Heart right ventricle (tissue), 16 donors: ENCODE data around the gene CYB561D1. TPM values are rescaled to one million over a fixed set of nuclear protein-coding genes. Genes with fewer than 3 reads are reported as not detected.

Experiments used
- ATAC-seq, 8 donors: fragments of 200-7000 bp; cut with Tn5 transposase; one replicate each; pipeline ENCODE4 v1.9.1; 2020; ENCODE audit warnings: mild to moderate bottlenecking in 8 of 8, moderate library complexity in 8 of 8, moderate number of reproducible peaks in 1 of 8
- DNase-seq, 2 donors: peaks; one replicate each; pipeline ENCODE4 v3.0.0-alpha.2; 2020
- H3K27ac ChIP-seq, 10 donors: fragments of 200-600 bp; sonication (generic) in 2 of 10; one replicate each; pipeline versions ENCODE4 v1.5.0 to v1.8.0; 2020 to 2022; ENCODE audit warnings: mild to moderate bottlenecking in 3 of 10
- H3K27me3 ChIP-seq, 7 donors: fragments of 200-600 bp; one replicate each; pipeline ENCODE4 v1.8.0; 2021 to 2022; ENCODE audit warnings: mild to moderate bottlenecking in 2 of 7
- H3K36me3 ChIP-seq, 9 donors: fragments of 200-600 bp; sonication (generic) in 1 of 9; one replicate each; pipeline versions ENCODE4 v1.5.0 to v1.8.0; 2020 to 2022; ENCODE audit warnings: mild to moderate bottlenecking in 2 of 9
- H3K4me1 ChIP-seq, 9 donors: fragments of 200-600 bp; sonication (generic) in 1 of 9; one replicate each; pipeline versions ENCODE4 v1.5.0 to v1.8.0; 2020 to 2022; ENCODE audit warnings: mild to moderate bottlenecking in 4 of 9
- H3K4me3 ChIP-seq, 10 donors: fragments of 200-600 bp; sonication (generic) in 2 of 10; one replicate each; pipeline versions ENCODE4 v1.5.0 to v1.8.0; 2020 to 2022; ENCODE audit warnings: mild to moderate bottlenecking in 7 of 10, moderate library complexity in 2 of 10
- H3K9me3 ChIP-seq, 11 donors: fragments of 200-600 bp in 10 of 11; sonication (generic) in 2 of 11; one replicate each; pipeline versions ENCODE4 v1.5.0 to v1.8.0; 2013 to 2022; ENCODE audit warnings: mild to moderate bottlenecking in 2 of 11, control low read depth in 1 of 11, moderate library complexity in 1 of 11
- CTCF ChIP-seq, 9 donors: fragments of 200-600 bp; sonication (generic) in 2 of 9; IDR thresholded peaks; one replicate each; pipeline versions ENCODE4 v1.5.0 to v1.8.0; 2021 to 2022; ENCODE audit warnings: antibody characterized with exemption in 9 of 9, mild to moderate bottlenecking in 5 of 9, moderate library complexity in 1 of 9
- WGBS, 2 donors: extraction: QIAGEN DNeasy Blood & Tissue Kit; methylation state at CpG; one replicate each; pipeline ENCODE4 v1.1.7; 2013; ENCODE audit warnings: inconsistent platforms in 1 of 2; 5-methylcytosine and 5-hydroxymethylcytosine counted together
- intact Hi-C, 10 donors: fragments of 100-400 bp; cut with DNase I; formaldehyde crosslinking; loops; one replicate each; pipeline versions ENCODE4 v1.11.1 to v1.14.2; 2022
- polyA plus RNA-seq, 2 donors: library from polyadenylated mRNA; stranded (reverse); fragments of 200-250 nt; gene quantifications; one replicate each; pipeline ENCODE4 v1.2.3, GENCODE V29; 2013
- total RNA-seq, 10 donors: library from RNA; stranded (reverse); fragmentation: NEBNext Ultra II Directional in 3 of 10; extraction: Animal tissue kit (Norgen Biotek cat#: 25700) in 3 of 10; gene quantifications; one replicate each; pipeline versions ENCODE4 v1.2.1 to v1.2.4, GENCODE V29; 2021 to 2023
- donor health status: Arrhythmogenic right ventricular cardiomyopathy.
- donor health status: ischemic (EF 13 %, LVEDD 7.1; RV severe dilation, severe dysfunction).
- donor health status: healthy with polysubstance abuse.
- donor health status: DM: no; HTN: yes; CAD: no.
- donor health status: DM: no; HTN: no; CAD: no.
- donor health status: ischemic (EF 25% LVEDD 6.9; RV normal size, moderate dysfunction).
- donor health status: ischemic (EF 25% LVEDD 5.7; RV mildly dilated, moderate dysfunction).
- donor health status: healthy.
- donor health status: DM: yes; HTN: yes; CAD: no.
- donor health status: Ischemic cardiomyopathy.
- donor health status: ischemic (EF 35%, LVEDD 5.7; RV mildly dilated, moderate dysfunction).
- donor health status: nonischemic (EF 11% LVEDD 7.7; RV severe dilation, severe dysfunction).
- donor health status: DM: yes; HTN: yes; CAD: no.
- donor health status: PGD.
- donor health status: ischemic (EF 29% LVEDD 5.4; RV normal size, mild dysfunction).
- donor health status: nonischemic (EF 23%, LVEDD 6.1; RV moderate dilation, normal function).

CYB561D1 gene
- total and polyA plus RNA-seq, 12 donors = 3.0 to 7.6 (median 4.5) TPM

- Histone ChIP-seq H3K36me3 (no peaks in the 10 kb centered on the region), H3K9me3 (no peaks in the 10 kb centered on the region), H3K27me3 (peaks cover 0 to 99% (median 30%) of the 10 kb centered on the region in 7 donors), H3K4me3 (peak overlapping the region; percentile 57 to 72 (median 68)), H3K27ac (peak overlapping the region; percentile 32 to 96 (median 90)), H3K4me1 (peaks cover 0 to 16% (median 10%) of the 10 kb centered on the region in 9 donors)
- no peak for TF ChIP-seq CTCF (IDR thresholded peaks at IDR 0.05)
- intact Hi-C loops = loop anchor here in 3 of 10 donors (2.0 to 5.0 kb wide), 2 partner anchors 40 to 41 kb away; partner anchors contain the start of gene PSMA5 (in 3 of the 3)
- ATAC-seq (peak; percentile 13 to 75 (median 54)), DNase-seq (no peak)
- 8 to 11% methylated on average over 22 to 23 of the region's 23 CpGs for WGBS, 2 donors
These were observed 26.6 kb upstream of the CYB561D1 start for GRCh38 chr1:109467301-109467777.

DNA sequence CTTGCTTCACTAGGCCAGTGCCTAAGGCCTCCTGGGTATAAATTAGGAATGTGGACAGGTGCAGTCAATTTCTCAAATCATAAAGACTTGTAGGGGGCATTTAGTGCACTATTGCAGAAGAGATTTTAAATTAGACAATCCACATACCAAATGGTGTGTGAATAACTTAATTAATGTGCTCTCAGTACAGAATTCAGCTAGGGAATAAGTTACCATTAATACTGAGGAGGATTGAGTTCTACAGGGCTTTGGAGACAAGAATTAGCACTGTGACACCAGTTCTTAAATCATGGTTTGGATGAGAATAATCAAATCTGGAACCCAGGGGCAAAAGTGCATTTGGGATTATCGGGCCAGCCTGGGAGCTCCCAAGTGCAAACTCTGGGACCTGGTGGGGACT is 25.8 kb upstream of the CYB561D1 start:
- WGBS, 2 donors = 93% methylated on average over 1 of the region's 1 CpG
- peak overlapping the region in 2 of 10 donors; percentile 57 to 72 for H3K4me3 ChIP-seq
- intact Hi-C loops = loop anchor here in 1 of 10 donors (5.0 kb wide), 1 partner anchor 41 kb away; the partner anchor contains the start of gene PSMA5
- H3K9me3 ChIP-seq = no peaks in the 10 kb centered on the region
- no peak for DNase-seq
- H3K4me1 ChIP-seq = peaks cover 0 to 17% (median 12%) of the 10 kb centered on the region in 9 donors
- H3K36me3 ChIP-seq = no peaks in the 10 kb centered on the region
- ATAC-seq = no peak
- no peak for TF ChIP-seq CTCF (IDR thresholded peaks at IDR 0.05)
- peak overlapping the region in 7 of 10 donors; percentile 81 to 96 (median 91) for H3K27ac ChIP-seq
- peaks cover 0 to 98% (median 30%) of the 10 kb centered on the region in 7 donors for H3K27me3 ChIP-seq

GRCh38 chr1:109468903-109469302 is 25.0 kb upstream of the CYB561D1 start:
- Histone ChIP-seq H3K36me3 (no peaks in the 10 kb centered on the region), H3K9me3 (no peaks in the 10 kb centered on the region), H3K27ac (no peak overlapping the region), H3K4me1 (peaks cover 0 to 24% (median 14%) of the 10 kb centered on the region in 9 donors), H3K27me3 (peaks cover 0 to 94% (median 29%) of the 10 kb centered on the region in 7 donors), H3K4me3 (no peak overlapping the region)
- DNase-seq (no peak), ATAC-seq (no peak)
- WGBS, 2 donors = 47 to 55% methylated on average over 2 of the region's 2 CpGs
- no peak for TF ChIP-seq CTCF (IDR thresholded peaks at IDR 0.05)
- intact Hi-C loops = loop anchor here in 1 of 10 donors (5.0 kb wide), 1 partner anchor 42 kb away; the partner anchor contains the start of gene PSMA5

DNA sequence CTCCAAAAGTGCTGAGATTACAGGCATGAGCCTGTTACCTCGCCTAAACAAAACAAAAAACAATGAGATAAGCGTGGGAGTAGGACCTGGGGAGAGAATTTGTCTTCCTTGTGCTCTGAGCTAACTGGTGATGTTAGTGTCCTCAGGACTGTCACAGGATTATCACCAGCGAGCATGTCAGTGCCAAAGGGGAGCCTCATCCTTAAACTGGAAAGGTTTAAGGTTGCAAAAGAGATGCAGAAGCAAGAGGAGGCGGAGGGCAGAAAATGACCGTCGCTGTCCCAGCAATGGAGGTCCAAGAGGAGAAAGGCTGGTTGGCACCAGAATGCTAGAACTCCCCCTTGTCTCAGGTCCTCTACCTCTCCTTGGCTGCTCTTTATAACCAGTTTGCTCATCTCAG is 23.6 kb upstream of the CYB561D1 start:
- H3K27ac ChIP-seq = no peak overlapping the region
- no peak for DNase-seq
- peaks cover 0 to 81% (median 24%) of the 10 kb centered on the region in 7 donors for H3K27me3 ChIP-seq
- no peaks in the 10 kb centered on the region for H3K36me3 ChIP-seq
- H3K4me1 ChIP-seq = peaks cover 0 to 38% (median 19%) of the 10 kb centered on the region in 9 donors
- H3K4me3 ChIP-seq = no peak overlapping the region
- no peak for TF ChIP-seq CTCF (IDR thresholded peaks at IDR 0.05)
- no peak for ATAC-seq
- 59 to 69% methylated on average over 6 of the region's 6 CpGs for WGBS, 2 donors
- intact Hi-C loops = no loop called here
- H3K9me3 ChIP-seq = no peaks in the 10 kb centered on the region
